Body of pancreas (tissue), 2 donors: ENCODE measurements around the gene LRRC1. TPM values are rescaled to one million over a fixed set of nuclear protein-coding genes. Genes with fewer than 3 reads are reported as not detected.

ENCODE experiments used
- total RNA-seq, 2 donors: library from RNA; depleted of rRNA; stranded (reverse); fragments of >200 nt; gene quantifications; one replicate each; pipeline ENCODE4 v1.1.0, GENCODE V29; 2016

Gene LRRC1
- total RNA-seq, 2 donors from 2014 or later, result 13.2 to 17.1 TPM

Other genes starting within 250 kb of the LRRC1 start
- 10 to 100 TPM; 27.2 to 30.7 TPM for gene GCLC, start 249.9 kb upstream of the LRRC1 start, total RNA-seq
- 1 to 10 TPM in 1 of 2 donors, under 1 TPM in 1; 0.52 to 2.3 TPM for gene KLHL31, start 129.2 kb upstream of the LRRC1 start, total RNA-seq